ENCODE data around the gene PDE6D.

Gene PDE6D

DNA sequence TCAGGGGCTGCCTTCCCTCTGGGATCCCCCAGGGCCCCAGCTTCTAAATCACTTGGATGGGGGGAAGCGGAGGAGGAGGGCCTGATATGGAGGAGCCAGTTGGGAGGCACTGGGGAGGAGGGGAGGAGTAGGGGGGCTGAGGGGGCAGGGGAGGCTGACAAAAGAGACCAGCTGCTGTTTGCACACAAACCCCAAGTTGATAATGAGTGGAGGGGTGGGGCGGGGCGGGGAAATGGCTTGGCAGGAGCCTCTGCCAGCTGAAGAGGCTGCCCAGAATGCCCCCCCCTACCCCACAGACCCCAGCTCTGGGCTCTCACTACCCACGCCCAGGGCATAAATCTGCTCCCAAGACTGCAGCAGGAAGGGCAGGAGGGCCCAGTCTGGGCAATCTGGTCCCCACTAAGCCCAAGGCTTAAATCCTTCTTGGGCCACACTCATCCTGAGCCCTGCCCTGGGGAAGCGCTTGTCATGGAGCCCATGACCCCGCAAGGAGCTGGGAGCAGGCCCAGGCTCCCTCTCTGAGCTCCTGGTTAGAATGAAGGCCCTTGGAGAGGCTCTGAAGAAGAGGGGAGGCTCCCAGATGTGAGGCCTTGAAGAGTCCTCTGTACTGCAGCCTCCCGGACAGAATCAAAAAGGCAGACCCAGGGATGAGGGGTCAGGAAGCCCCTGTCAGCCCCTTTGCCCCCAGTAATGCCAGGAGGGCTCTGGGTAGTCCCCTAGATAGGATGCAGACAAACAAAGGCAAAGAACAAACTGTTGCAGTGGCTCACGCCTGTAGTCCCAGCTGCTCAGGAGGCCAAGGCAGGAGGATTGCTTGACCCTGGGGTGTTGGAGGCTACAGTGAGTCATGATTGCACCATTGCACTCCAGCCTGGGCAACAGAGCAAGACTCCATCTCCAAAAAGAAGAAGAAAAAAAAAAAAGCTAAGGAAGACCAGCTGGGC lies 97.5 kb downstream of the PDE6D start:
- DNase-seq (ENCODE audit: low read depth in 3 of 3), result no peak

DNA sequence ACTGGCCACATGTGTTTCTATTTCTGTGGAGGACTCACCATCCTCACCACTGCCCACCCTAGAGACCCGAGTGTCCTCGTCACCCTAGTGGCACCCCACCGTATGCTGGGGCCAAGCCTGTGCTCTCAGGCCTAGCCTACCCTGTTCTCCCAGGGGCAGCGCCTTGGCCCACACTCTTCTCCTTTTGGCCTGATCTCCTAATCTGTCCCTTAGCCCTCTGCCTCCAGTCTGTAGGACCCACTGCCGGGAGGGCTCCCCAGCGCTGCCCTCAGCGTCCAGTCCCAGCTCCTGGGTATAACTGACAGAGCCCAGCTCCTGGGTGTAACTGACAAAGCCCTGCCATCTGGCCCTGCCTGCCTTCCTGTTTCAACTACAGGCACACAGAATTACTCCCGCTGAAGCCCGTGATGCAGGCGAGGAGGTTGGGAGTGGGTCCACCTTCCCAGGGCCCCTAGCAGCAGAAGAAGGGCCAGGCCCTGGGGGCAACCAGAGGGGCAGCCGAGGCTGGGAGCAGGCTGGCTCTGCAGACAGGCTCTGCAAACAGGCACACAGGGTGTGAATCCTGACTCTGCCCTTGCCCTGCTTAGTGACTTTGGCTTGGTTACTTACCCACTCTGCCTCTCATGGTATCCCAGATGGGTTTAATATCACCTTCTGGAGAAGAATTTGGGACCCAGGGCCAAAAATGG lies 98.3 kb downstream of the PDE6D start:
- no peak for DNase-seq (ENCODE audit: low read depth in 3 of 3)
